ENCODE measurements around the gene AMELY.

GRCh38 chrY:6921061-6921460 is 9.5 kb upstream of the AMELY start:
- no peak for TF ChIP-seq SRF (IDR thresholded peaks at IDR 0.05; ENCODE audit: low read depth)
- TF ChIP-seq CTCF (IDR thresholded peaks at IDR 0.05 in 2 of 3, conservative IDR thresholded peaks at IDR 0.05 in 1 of 3; ENCODE audit: borderline replicate concordance in 1 of 3, insufficient read depth in 1 of 3, low read depth in 2 of 3, low read length in 2 of 3), result no peak
- TF ChIP-seq POLR2A (IDR thresholded peaks at IDR 0.05; ENCODE audit: borderline replicate concordance, extremely low read depth, insufficient read depth, insufficient read length), result no peak
- TF ChIP-seq YY1 (IDR thresholded peaks at IDR 0.05; ENCODE audit: extremely low read depth, insufficient replicate concordance, low read depth, low read length), result no peak
- TF ChIP-seq, protein P1, sequence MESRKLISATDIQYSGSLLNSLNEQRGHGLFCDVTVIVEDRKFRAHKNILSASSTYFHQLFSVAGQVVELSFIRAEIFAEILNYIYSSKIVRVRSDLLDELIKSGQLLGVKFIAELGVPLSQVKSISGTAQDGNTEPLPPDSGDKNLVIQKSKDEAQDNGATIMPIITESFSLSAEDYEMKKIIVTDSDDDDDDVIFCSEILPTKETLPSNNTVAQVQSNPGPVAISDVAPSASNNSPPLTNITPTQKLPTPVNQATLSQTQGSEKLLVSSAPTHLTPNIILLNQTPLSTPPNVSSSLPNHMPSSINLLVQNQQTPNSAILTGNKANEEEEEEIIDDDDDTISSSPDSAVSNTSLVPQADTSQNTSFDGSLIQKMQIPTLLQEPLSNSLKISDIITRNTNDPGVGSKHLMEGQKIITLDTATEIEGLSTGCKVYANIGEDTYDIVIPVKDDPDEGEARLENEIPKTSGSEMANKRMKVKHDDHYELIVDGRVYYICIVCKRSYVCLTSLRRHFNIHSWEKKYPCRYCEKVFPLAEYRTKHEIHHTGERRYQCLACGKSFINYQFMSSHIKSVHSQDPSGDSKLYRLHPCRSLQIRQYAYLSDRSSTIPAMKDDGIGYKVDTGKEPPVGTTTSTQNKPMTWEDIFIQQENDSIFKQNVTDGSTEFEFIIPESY (IDR thresholded peaks at IDR 0.05; ENCODE audit: extremely low read depth, insufficient replicate concordance, low read length), result no peak
